HAP-1 (cell line): ENCODE measurements around the gene SDHA.
"Not testable (repeated sequence)": the region's sequence is repeated elsewhere in the genome, so short reads cannot be mapped to it uniquely, and the experiment has no call there.

Source experiments
- DNase-seq, 2 experiments: peaks; one replicate each; pipeline ENCODE4 v3.0.0-alpha.2; 2016 to 2020; ENCODE audit warnings: low spot score in 2 of 2
- H3K27me3 ChIP-seq: fragments of 250-450 bp; sonication (Bioruptor Pico); 2 replicates; pipeline ENCODE4 v1.5.1; 2020; ENCODE audit warnings: low read depth, mild to moderate bottlenecking, moderate library complexity
- H3K36me3 ChIP-seq: fragments of 250-450 bp; sonication (Bioruptor Pico); replicated peaks from 2 replicates; pipeline ENCODE4 v1.5.1; 2020; ENCODE audit warnings: mild to moderate bottlenecking
- H3K4me1 ChIP-seq: fragments of 250-450 bp; sonication (Bioruptor Pico); 2 replicates; pipeline ENCODE4 v1.5.1; 2020; ENCODE audit warnings: mild to moderate bottlenecking
- H3K4me3 ChIP-seq: fragments of 250-450 bp; sonication (Bioruptor Pico); 2 replicates; pipeline ENCODE4 v1.5.1; 2020; ENCODE audit warnings: mild to moderate bottlenecking, moderate library complexity
- H3K9me3 ChIP-seq: fragments of 250-450 bp; sonication (Bioruptor Pico); 2 replicates; pipeline ENCODE4 v1.5.1; 2020; ENCODE audit warnings: mild to moderate bottlenecking, moderate library complexity
- in situ Hi-C: fragments of 300-500 bp; cut with MboI; formaldehyde crosslinking; loops from 3 replicates; pipeline ENCODE4 v1.14.3; 2020; ENCODE audit warnings: low sequenced_read_pairs, inconsistent platforms, mixed read lengths

Gene SDHA

GRCh38 chr5:257148-257547 lies 39.0 kb downstream of the SDHA start:
- Histone ChIP-seq H3K36me3 (peaks cover 21% of the 10 kb centered on the region), H3K4me1 (no peaks in the 10 kb centered on the region), H3K9me3 (no peaks in the 10 kb centered on the region), H3K4me3 (no peak overlapping the region), H3K27me3 (no peaks in the 10 kb centered on the region)
- no peak for DNase-seq
- in situ Hi-C loops, result no loop called here

GRCh38 chr5:263275-263974 lies 45.3 kb downstream of the SDHA start:
- DNase-seq, H3K4me3 ChIP-seq, H3K4me1 ChIP-seq, H3K9me3 ChIP-seq, H3K27me3 ChIP-seq: not testable (repeated sequence)
- peaks cover 12% of the 10 kb centered on the region for H3K36me3 ChIP-seq
- in situ Hi-C loops, result loop anchor here (5.0 kb wide), 1 partner anchor 1304 kb away; no protein-coding TSS in a partner anchor

GRCh38 chr5:264338-264737 lies 46.2 kb downstream of the SDHA start:
- Histone ChIP-seq H3K36me3 (peaks cover 12% of the 10 kb centered on the region), H3K4me1 (no peaks in the 10 kb centered on the region), H3K27me3 (no peaks in the 10 kb centered on the region), H3K9me3 (no peaks in the 10 kb centered on the region), H3K4me3 (no peak overlapping the region)
- DNase-seq, result no peak
- in situ Hi-C loops, result loop anchor here (5.0 kb wide), 1 partner anchor 1303 kb away; no protein-coding TSS in a partner anchor

- H3K4me3 ChIP-seq, DNase-seq, in situ Hi-C loops, H3K27me3 ChIP-seq, H3K9me3 ChIP-seq, H3K4me1 ChIP-seq: not testable (repeated sequence)
- peaks cover 12% of the 10 kb centered on the region for H3K36me3 ChIP-seq
Observed at GRCh38 chr5:266311-267026, 48.3 kb downstream of the SDHA start.

GRCh38 chr5:267716-268115 lies 49.6 kb downstream of the SDHA start:
- Histone ChIP-seq H3K36me3 (peaks cover 12% of the 10 kb centered on the region), H3K9me3 (no peaks in the 10 kb centered on the region), H3K27me3 (no peaks in the 10 kb centered on the region), H3K4me3 (no peak overlapping the region), H3K4me1 (no peaks in the 10 kb centered on the region)
- no peak for DNase-seq
- in situ Hi-C loops, result no loop called here

GRCh38 chr5:270340-270739 lies 52.2 kb downstream of the SDHA start:
- in situ Hi-C loops, result no loop called here
- Histone ChIP-seq H3K36me3 (0 out of 2 replicates have a peak, but pooled peaks cover 8% of the 10 kb centered on the region), H3K4me1 (no peaks in the 10 kb centered on the region), H3K4me3 (no peak overlapping the region), H3K9me3 (no peaks in the 10 kb centered on the region), H3K27me3 (no peaks in the 10 kb centered on the region)
- DNase-seq, result no peak

- peak overlapping the region; percentile 77 for H3K4me3 ChIP-seq
- H3K36me3 ChIP-seq, result peaks cover 15% of the 10 kb centered on the region
- DNase-seq, H3K4me1 ChIP-seq, H3K9me3 ChIP-seq, H3K27me3 ChIP-seq, in situ Hi-C loops: not testable (repeated sequence)
Observed at GRCh38 chr5:271828-272167, 53.7 kb downstream of the SDHA start.

GRCh38 chr5:273091-273490 lies 55.0 kb downstream of the SDHA start:
- Histone ChIP-seq H3K36me3 (peaks cover 16% of the 10 kb centered on the region), H3K4me3 (peak overlapping the region; percentile 25)
- H3K27me3 ChIP-seq, H3K4me1 ChIP-seq, in situ Hi-C loops, DNase-seq, H3K9me3 ChIP-seq: not testable (repeated sequence)

- in situ Hi-C loops, H3K9me3 ChIP-seq, H3K27me3 ChIP-seq, DNase-seq, H3K4me3 ChIP-seq, H3K4me1 ChIP-seq: not testable (repeated sequence)
- H3K36me3 ChIP-seq, result peaks cover 16% of the 10 kb centered on the region
Observed at GRCh38 chr5:273491-273890, 55.4 kb downstream of the SDHA start.

- H3K4me3 ChIP-seq, in situ Hi-C loops, DNase-seq, H3K27me3 ChIP-seq, H3K9me3 ChIP-seq, H3K4me1 ChIP-seq: not testable (repeated sequence)
- H3K36me3 ChIP-seq, result peaks cover 16% of the 10 kb centered on the region
Observed at GRCh38 chr5:274346-274745, 56.2 kb downstream of the SDHA start.

GRCh38 chr5:278646-279045 lies 60.5 kb downstream of the SDHA start:
- Histone ChIP-seq H3K4me1 (no peaks in the 10 kb centered on the region), H3K36me3 (peaks cover 16% of the 10 kb centered on the region), H3K27me3 (no peaks in the 10 kb centered on the region), H3K4me3 (no peak overlapping the region), H3K9me3 (no peaks in the 10 kb centered on the region)
- no peak for DNase-seq
- in situ Hi-C loops, result no loop called here

- DNase-seq, in situ Hi-C loops, H3K4me3 ChIP-seq, H3K9me3 ChIP-seq, H3K4me1 ChIP-seq, H3K27me3 ChIP-seq: not testable (repeated sequence)
- peaks cover 13% of the 10 kb centered on the region for H3K36me3 ChIP-seq
Observed at GRCh38 chr5:279051-279665, 61.0 kb downstream of the SDHA start.

- no peak for DNase-seq
- peaks cover 8% of the 10 kb centered on the region for H3K4me1 ChIP-seq
- no peak overlapping the region for H3K4me3 ChIP-seq
- no peaks in the 10 kb centered on the region; the same call in 1 of the 2 replicates for H3K36me3 ChIP-seq
- no peaks in the 10 kb centered on the region for H3K27me3 ChIP-seq
- H3K9me3 ChIP-seq, result no peaks in the 10 kb centered on the region
- in situ Hi-C loops, result no loop called here
Observed at GRCh38 chr5:285991-286557, 68.0 kb downstream of the SDHA start.

GRCh38 chr5:290200-290599 lies 72.1 kb downstream of the SDHA start:
- H3K36me3 ChIP-seq, H3K27me3 ChIP-seq, H3K4me3 ChIP-seq, DNase-seq, H3K9me3 ChIP-seq, in situ Hi-C loops, H3K4me1 ChIP-seq: not testable (repeated sequence)
